ENCODE data around the gene PUSL1.

DNA sequence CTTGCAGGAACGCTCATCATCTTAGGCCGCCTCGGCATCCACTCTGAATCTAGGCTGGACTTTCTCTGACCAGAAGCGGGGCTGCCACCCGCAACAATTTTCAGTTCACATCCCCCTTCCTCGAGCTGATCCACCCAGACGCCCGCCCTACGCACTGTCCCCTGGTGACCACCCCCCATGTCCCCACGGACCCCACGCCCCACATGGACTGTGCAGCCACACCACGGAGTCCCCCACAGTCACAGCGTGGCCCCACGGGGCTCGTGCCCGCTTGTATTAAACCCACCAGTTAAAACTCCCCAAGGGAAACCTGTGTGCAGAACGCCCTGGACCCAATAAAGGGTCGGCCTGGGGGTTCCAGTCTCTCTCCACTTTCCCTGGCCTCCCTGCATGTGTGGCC is 48.9 kb upstream of the PUSL1 start:
- TF ChIP-seq POLR2AphosphoS5 (IDR thresholded peaks at IDR 0.05; ENCODE audit: borderline replicate concordance, low read depth, low read length) (no peak), EZH2 (IDR thresholded peaks at IDR 0.05) (no peak)
